IMR-90 (cell line): ENCODE results near the gene COQ10A. TPM values are rescaled to one million over a fixed set of nuclear protein-coding genes. Genes with fewer than 3 reads are reported as not detected.
"Not testable (repeated sequence)": the region's sequence is repeated elsewhere in the genome, so short reads cannot be mapped to it uniquely, and the experiment has no call there.

ENCODE experiments used
- ATAC-seq: fragments of 200-7000 bp; cut with Tn5 transposase; 2 replicates; pipeline ENCODE4 v1.9.1; 2020; ENCODE audit warnings: low read depth, mild to moderate bottlenecking, moderate library complexity
- BruUV-seq: library from RNA; stranded (reverse); fragments of 400-500 nt; replicated peaks from 2 replicates; lab custom pipeline; 2021; lab: Mats Ljungman, UMichigan
- CTCF ChIA-PET: fragments of 300-600 bp; formaldehyde crosslinking; extraction: SDS; loops from one replicate; lab custom pipeline; 2021; ENCODE audit warnings: antibody characterized with exemption; lab: Yijun Ruan, JAX
- POLR2A ChIA-PET: fragments of 300-600 bp; sonication (Branson Sonifier 250); formaldehyde crosslinking; loops from one replicate; lab custom pipeline; 2022; ENCODE audit warnings: antibody characterized with exemption; ENCODE audit not compliant: unreplicated experiment; lab: Charles Lee
- DNase-seq: peaks from one replicate; pipeline ENCODE4 v3.0.0; 2013
- H2AFZ ChIP-seq: replicated peaks from 2 replicates; pipeline ENCODE3; 2013; ENCODE audit warnings: low read length, mild to moderate bottlenecking; ENCODE audit not compliant: poor library complexity
- H2AK5ac ChIP-seq: 2 replicates; pipeline ENCODE4 v1.6.1; 2013; ENCODE audit warnings: low read depth, low read length, inconsistent platforms
- H2AK9ac ChIP-seq: replicated peaks from 2 replicates; pipeline ENCODE3; 2013; ENCODE audit warnings: mild to moderate bottlenecking, low read depth, low read length, moderate library complexity; ENCODE audit not compliant: poor library complexity
- H2BK120ac ChIP-seq: 2 replicates; pipeline ENCODE4 v1.6.1; 2013; ENCODE audit warnings: low read depth, low read length, inconsistent platforms
- H2BK15ac ChIP-seq: 3 replicates; pipeline ENCODE4 v1.6.1; 2013; ENCODE audit warnings: low read depth, low read length, inconsistent platforms
- H2BK20ac ChIP-seq: 2 replicates; pipeline ENCODE4 v1.6.1; 2013; ENCODE audit warnings: low read depth, mild to moderate bottlenecking, inconsistent platforms, low read length, moderate library complexity
- H2BK5ac ChIP-seq: 2 replicates; pipeline ENCODE4 v1.6.1; 2013; ENCODE audit warnings: mild to moderate bottlenecking, low read depth, low read length, inconsistent platforms; ENCODE audit not compliant: poor library complexity, severe bottlenecking
- H3K14ac ChIP-seq: replicated peaks from 2 replicates; pipeline ENCODE4 v1.6.1; 2013; ENCODE audit warnings: low read depth, low read length, inconsistent platforms
- H3K18ac ChIP-seq: 2 replicates; pipeline ENCODE4 v1.6.1; 2013; ENCODE audit warnings: low read depth, low read length, control low read depth
- H3K23ac ChIP-seq: 2 replicates; pipeline ENCODE4 v1.6.1; 2013; ENCODE audit warnings: low read depth, low read length, inconsistent platforms
- H3K27ac ChIP-seq: 2 replicates; pipeline ENCODE4 v1.5.1; 2013; ENCODE audit warnings: mild to moderate bottlenecking, control low read depth, low read length; ENCODE audit not compliant: insufficient read depth
- H3K27me3 ChIP-seq: 2 replicates; pipeline ENCODE4 v1.6.1; 2013; ENCODE audit warnings: low read length; ENCODE audit not compliant: control insufficient read depth, insufficient read depth
- H3K36me3 ChIP-seq: 2 replicates; pipeline ENCODE4 v1.6.1; 2013; ENCODE audit warnings: low read length, mixed read lengths; ENCODE audit not compliant: control insufficient read depth, insufficient read depth
- H3K4ac ChIP-seq: 2 replicates; pipeline ENCODE4 v1.6.1; 2013; ENCODE audit warnings: low read depth, low read length, inconsistent platforms
- H3K4me1 ChIP-seq: 2 replicates; pipeline ENCODE4 v1.6.1; 2013; ENCODE audit warnings: low read length, mixed read lengths; ENCODE audit not compliant: control insufficient read depth, insufficient read depth
- H3K4me2 ChIP-seq: 2 replicates; pipeline ENCODE4 v1.6.1; 2013; ENCODE audit warnings: low read depth, mild to moderate bottlenecking, control low read depth, low read length, moderate library complexity
- H3K4me3 ChIP-seq: 2 replicates; pipeline ENCODE4 v1.5.1; 2013; ENCODE audit warnings: low read depth, mild to moderate bottlenecking, control low read depth, low read length, moderate library complexity; ENCODE audit not compliant: insufficient read depth
- H3K56ac ChIP-seq: 2 replicates; pipeline ENCODE4 v1.6.1; 2013; ENCODE audit warnings: low read length, inconsistent platforms; ENCODE audit not compliant: insufficient read depth; ENCODE audit errors: extremely low read depth
- H3K79me1 ChIP-seq, 2 experiments: 2 replicates each; pipeline ENCODE4 v1.6.1; 2013; ENCODE audit warnings: low read length in 2 of 2, inconsistent platforms in 1 of 2, low read depth in 1 of 2
- H3K9ac ChIP-seq: 2 replicates; pipeline ENCODE4 v1.6.1; 2013; ENCODE audit warnings: low read depth, low read length, control low read depth
- H3K9me1 ChIP-seq: 2 replicates; pipeline ENCODE4 v1.6.1; 2013; ENCODE audit warnings: low read length, inconsistent platforms; ENCODE audit not compliant: insufficient read depth
- H3K9me3 ChIP-seq: 2 replicates; pipeline ENCODE4 v1.6.1; 2013; ENCODE audit warnings: low read length; ENCODE audit not compliant: control insufficient read depth, insufficient read depth
- H4K20me1 ChIP-seq: 2 replicates; pipeline ENCODE4 v1.6.1; 2013; ENCODE audit warnings: low read length, inconsistent platforms; ENCODE audit not compliant: insufficient read depth
- H4K5ac ChIP-seq: 2 replicates; pipeline ENCODE4 v1.6.1; 2013; ENCODE audit warnings: mild to moderate bottlenecking, low read depth, low read length, control low read depth
- H4K8ac ChIP-seq, 2 experiments: 2 replicates each; pipeline ENCODE4 v1.6.1; 2013; ENCODE audit warnings: low read depth in 2 of 2, low read length in 2 of 2, control low read depth in 1 of 2, inconsistent platforms in 1 of 2
- H4K91ac ChIP-seq: 2 replicates; pipeline ENCODE4 v1.6.1; 2013; ENCODE audit warnings: low read depth, low read length, inconsistent platforms; ENCODE audit not compliant: insufficient read depth
- WGBS, 2 experiments: methylation state at CpG; one replicate each; pipeline versions ENCODE4 v1.1.5 to v1.1.7; 2013; ENCODE audit warnings: missing lambda C conversion rate in 2 of 2; ENCODE audit not compliant: insufficient read length in 1 of 2; ENCODE audit errors: extremely low coverage in 2 of 2; 5-methylcytosine and 5-hydroxymethylcytosine counted together
- dilution Hi-C: fragments of 300-500 bp; cut with HindIII; formaldehyde crosslinking; loops from one replicate; pipeline ENCODE4 v1.14.3; 2018; ENCODE audit warnings: low sequenced_read_pairs; ENCODE audit not compliant: unreplicated experiment
- in situ Hi-C: fragments of 300-500 bp; cut with MboI; formaldehyde crosslinking; loops from 3 replicates; pipeline ENCODE4 v1.14.3; 2019; ENCODE audit warnings: low sequenced_read_pairs, inconsistent platforms, mixed read lengths
- intact Hi-C: fragments of 100-400 bp; cut with micrococcal nuclease; formaldehyde crosslinking; loops from 2 replicates; pipeline ENCODE4 v1.10.0; 2022
- polyA plus RNA-seq, 3 experiments: library from polyadenylated mRNA; depleted of rRNA; stranded (reverse); fragments of >200 nt; gene quantifications; 2 replicates each; pipeline ENCODE4 v1.2.3, GENCODE V29; 2012; ENCODE audit warnings: low replicate concordance in 1 of 3
- total RNA-seq: library from RNA; depleted of rRNA; stranded (reverse); fragments of >200 nt; gene quantifications from 2 replicates; pipeline ENCODE4 v1.2.3, GENCODE V29; 2012

Gene COQ10A
- total and polyA plus RNA-seq, 2 of the 4 experiments (the other 2 are of a cell fraction): 4.7 to 10.8 TPM

GRCh38 chr12:56272468-56272867 lies 5.7 kb downstream of the COQ10A start:
- H2BK5ac ChIP-seq, H2BK15ac ChIP-seq, H3K9ac ChIP-seq, H4K8ac ChIP-seq, H3K14ac ChIP-seq, intact Hi-C loops, H2AK5ac ChIP-seq, H3K4me1 ChIP-seq, H4K5ac ChIP-seq, H3K79me1 ChIP-seq, H4K20me1 ChIP-seq, H3K4me3 ChIP-seq, ATAC-seq, H2AK9ac ChIP-seq, H3K56ac ChIP-seq, in situ Hi-C loops, H2AFZ ChIP-seq, H3K23ac ChIP-seq, H3K4me2 ChIP-seq, dilution Hi-C loops, H3K9me3 ChIP-seq, H2BK120ac ChIP-seq, DNase-seq, H4K91ac ChIP-seq, H3K18ac ChIP-seq, CTCF ChIA-PET, H3K9me1 ChIP-seq, H3K27ac ChIP-seq, H3K4ac ChIP-seq, H3K27me3 ChIP-seq, POLR2A ChIA-PET, H2BK20ac ChIP-seq: not testable (repeated sequence)
- H3K36me3 ChIP-seq: peaks cover 44% of the 10 kb centered on the region
- WGBS, 2 experiments: no CpG with 5 or more reads among the region's 2 CpGs
- TSS peak; percentile 85 for BruUV-seq
